MM.1S (cell line): Measurements from ENCODE around the gene ZNF850.

Experiments
- CTCF ChIP-seq: fragments of 300-600 bp; sonication (generic); IDR thresholded peaks from 2 replicates; pipeline ENCODE4 v1.5.1; 2016; ENCODE audit warnings: antibody characterized with exemption, low read length, mixed read lengths
- EZH2phosphoT487 ChIP-seq: fragments of 300-600 bp; sonication (generic); IDR thresholded peaks from 2 replicates; pipeline ENCODE4 v1.6.1; 2018; ENCODE audit warnings: antibody characterized with exemption, low read length

- TF ChIP-seq CTCF, result no peak
- TF ChIP-seq EZH2phosphoT487, result no peak
Observed at GRCh38 chr19:36747750-36748149, 24.9 kb downstream of the ZNF850 start.
